Fibroblast of the aortic adventitia (primary cell): ENCODE measurements around the gene CHMP5. TPM values are rescaled to one million over a fixed set of nuclear protein-coding genes. Genes with fewer than 3 reads are reported as not detected.
A peak's percentile ranks its signal among the peaks of the same experiment; 100 is the strongest.

Experiments
- DNase-seq: peaks from one replicate; pipeline ENCODE4 v3.0.0-alpha.2; 2010; ENCODE audit warnings: low read depth
- H3K4me3 ChIP-seq: 2 replicates; pipeline ENCODE4 v1.5.1; 2011; ENCODE audit warnings: low read depth, mild to moderate bottlenecking, control low read depth, low read length, moderate library complexity
- total RNA-seq: library from RNA; depleted of rRNA; stranded (reverse); fragments of >200 nt; gene quantifications from 2 replicates; pipeline ENCODE4 v1.2.3, GENCODE V29; 2012; ENCODE audit warnings: low replicate concordance
- TF ChIP-seq, protein P1 (sequence below): IDR thresholded peaks from 2 replicates; pipeline ENCODE4 v1.5.1; 2011; ENCODE audit warnings: mild to moderate bottlenecking, low read length, control low read depth, inconsistent platforms; ENCODE audit not compliant: insufficient read depth

CHMP5 gene
- 79.0 and 87.4 TPM in 2 replicates for total RNA-seq

DNA sequence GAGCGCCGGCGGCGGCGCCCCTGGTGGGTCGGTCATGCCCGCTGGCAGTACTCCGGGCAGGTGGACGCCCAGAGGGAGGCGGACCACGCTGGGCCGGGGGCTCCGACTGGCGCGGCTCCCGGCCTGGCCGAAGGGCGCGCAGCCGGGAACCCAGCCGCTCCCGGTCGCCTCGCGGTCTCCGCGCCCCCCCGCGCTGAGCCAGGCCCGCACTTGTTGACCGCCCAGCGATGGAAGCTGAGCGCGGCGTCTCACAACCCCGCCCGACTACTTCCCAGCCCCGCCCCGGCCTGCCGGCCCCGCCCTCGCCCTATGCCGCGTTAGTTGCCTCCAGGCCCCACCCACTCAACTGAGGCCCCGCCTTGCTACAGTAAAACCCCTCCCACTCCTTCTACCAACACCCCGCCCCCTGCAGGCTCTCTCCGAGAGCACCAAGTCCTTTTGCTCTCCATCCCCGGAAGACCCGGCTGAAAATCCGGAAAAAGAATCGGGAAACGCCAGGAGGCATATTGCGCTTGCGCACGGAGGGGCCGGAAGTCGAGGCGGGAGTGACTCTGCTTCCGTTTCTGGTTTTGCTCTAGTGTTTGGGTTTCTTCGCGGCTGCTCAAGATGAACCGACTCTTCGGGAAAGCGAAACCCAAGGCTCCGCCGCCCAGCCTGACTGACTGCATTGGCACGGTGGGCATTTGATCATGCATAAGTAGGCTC lies at the start of gene CHMP5, which contains the start of gene BAG1:
Gene CHMP5 (plus strand): TSS at position 577 of the 705 bp plus-strand sequence. CDS start 30 bp downstream, at position 607.
Gene BAG1 (minus strand): TSS at position 236 of the 705 bp plus-strand sequence.
- peak; percentile 99 for DNase-seq
- TF ChIP-seq, protein P1, sequence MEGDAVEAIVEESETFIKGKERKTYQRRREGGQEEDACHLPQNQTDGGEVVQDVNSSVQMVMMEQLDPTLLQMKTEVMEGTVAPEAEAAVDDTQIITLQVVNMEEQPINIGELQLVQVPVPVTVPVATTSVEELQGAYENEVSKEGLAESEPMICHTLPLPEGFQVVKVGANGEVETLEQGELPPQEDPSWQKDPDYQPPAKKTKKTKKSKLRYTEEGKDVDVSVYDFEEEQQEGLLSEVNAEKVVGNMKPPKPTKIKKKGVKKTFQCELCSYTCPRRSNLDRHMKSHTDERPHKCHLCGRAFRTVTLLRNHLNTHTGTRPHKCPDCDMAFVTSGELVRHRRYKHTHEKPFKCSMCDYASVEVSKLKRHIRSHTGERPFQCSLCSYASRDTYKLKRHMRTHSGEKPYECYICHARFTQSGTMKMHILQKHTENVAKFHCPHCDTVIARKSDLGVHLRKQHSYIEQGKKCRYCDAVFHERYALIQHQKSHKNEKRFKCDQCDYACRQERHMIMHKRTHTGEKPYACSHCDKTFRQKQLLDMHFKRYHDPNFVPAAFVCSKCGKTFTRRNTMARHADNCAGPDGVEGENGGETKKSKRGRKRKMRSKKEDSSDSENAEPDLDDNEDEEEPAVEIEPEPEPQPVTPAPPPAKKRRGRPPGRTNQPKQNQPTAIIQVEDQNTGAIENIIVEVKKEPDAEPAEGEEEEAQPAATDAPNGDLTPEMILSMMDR, result peak; percentile 53
- peak within 1 kb of the TSS; percentile 100 for H3K4me3 ChIP-seq

DNA sequence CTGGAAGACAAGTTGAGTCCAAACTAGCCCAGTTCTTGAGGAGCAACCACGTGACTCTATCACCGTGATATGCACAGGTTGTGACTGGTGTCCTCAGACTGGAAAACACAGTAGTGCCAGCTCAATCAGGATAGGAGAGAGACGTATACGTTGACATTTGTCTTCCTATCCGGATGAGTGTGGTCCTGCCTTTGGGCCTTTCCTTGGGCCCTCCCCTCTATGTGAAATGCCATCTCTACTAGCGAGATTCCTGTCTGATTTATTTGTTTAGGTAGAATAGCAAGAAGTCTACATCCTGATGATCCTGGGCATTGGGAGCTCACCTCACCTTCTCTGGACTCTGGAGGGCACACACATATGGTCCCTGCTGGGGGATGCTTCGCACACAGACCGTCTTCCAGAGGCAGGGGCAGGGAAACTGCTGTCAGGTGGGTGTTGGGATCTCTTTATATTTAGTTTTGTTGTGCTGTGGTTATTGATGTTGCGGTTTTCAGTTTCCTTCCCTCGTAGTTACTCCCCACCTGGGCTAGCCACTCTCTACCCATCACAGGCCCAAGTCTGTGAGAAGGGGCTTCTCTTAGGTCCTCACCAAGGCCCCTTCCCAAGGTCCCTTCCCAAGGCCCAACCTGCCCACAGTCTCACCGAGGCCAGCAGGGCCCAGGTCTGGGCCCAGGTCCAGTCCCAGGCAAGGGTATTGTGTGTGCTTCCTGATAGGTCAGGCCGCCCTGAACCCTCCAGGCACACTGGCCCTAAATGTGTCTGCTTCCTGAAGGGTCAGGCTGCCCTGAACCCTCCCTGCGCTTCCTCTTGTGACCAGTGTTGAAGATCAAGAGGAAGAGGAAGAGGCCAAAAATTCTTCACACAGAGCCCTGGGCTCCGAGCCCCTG lies 43.9 kb upstream of the CHMP5 start:
- TF ChIP-seq, protein P1, result no peak
- DNase-seq, result no peak
- no peak overlapping the region for H3K4me3 ChIP-seq

DNA sequence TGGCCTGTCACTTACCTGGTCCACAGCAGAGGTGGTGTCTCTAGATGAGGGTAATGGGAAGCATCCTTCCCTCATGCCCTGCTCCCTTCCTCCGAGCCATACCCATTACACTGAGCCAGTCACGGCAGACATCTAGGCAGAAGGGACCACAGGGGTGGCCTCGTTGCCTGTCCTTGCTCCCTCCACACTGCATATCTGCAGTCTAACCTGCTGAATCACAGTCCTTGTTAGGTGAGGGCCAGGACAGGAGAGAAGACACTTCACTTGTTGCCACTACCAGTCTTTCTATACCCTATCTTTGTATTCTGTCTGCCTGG lies 43.3 kb upstream of the CHMP5 start:
- DNase-seq, result no peak
- TF ChIP-seq, protein P1, result no peak
- no peak overlapping the region for H3K4me3 ChIP-seq

DNA sequence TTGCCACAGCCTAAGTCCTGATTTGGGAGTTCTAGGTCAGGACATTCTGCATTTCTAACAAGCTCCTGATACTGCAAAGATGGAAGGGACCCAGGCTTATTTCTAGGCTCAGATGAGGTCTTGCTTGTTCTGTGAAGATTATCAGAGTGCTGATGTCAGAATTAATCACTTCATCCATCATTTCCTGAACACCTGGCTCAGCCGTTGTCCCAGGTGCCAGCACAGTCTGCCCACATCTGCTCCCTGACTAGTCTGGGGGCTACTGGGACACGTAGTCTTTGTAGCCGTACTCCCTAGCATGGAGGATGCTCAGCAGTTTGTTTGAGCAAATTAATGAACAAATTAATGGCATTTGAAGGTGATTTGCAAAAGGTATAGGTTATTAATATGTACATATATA lies 42.8 kb upstream of the CHMP5 start:
- no peak overlapping the region for H3K4me3 ChIP-seq
- TF ChIP-seq, protein P1, result no peak
- DNase-seq, result no peak

DNA sequence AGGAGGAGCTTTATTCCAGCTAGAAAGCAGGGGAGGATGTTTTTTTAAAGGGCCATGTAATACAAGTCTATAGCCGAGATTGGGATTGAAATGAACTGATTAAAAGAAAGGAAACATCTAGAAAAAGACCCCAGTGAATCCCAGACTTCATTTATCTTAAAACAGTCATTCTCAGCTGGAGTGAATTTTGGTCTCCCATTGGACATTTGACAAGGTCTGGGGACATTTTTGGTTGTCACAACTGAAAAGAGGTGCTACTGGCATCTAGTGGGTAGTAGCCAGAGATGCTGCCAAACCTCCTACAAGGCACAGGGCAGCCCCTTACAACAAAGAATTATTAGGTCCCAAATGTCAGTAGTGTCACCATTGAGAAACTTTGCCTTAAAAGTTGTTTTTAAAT lies 41.2 kb upstream of the CHMP5 start:
- H3K4me3 ChIP-seq, result no peak overlapping the region
- TF ChIP-seq, protein P1, result peak; percentile 39
- DNase-seq, result peak; percentile 54

DNA sequence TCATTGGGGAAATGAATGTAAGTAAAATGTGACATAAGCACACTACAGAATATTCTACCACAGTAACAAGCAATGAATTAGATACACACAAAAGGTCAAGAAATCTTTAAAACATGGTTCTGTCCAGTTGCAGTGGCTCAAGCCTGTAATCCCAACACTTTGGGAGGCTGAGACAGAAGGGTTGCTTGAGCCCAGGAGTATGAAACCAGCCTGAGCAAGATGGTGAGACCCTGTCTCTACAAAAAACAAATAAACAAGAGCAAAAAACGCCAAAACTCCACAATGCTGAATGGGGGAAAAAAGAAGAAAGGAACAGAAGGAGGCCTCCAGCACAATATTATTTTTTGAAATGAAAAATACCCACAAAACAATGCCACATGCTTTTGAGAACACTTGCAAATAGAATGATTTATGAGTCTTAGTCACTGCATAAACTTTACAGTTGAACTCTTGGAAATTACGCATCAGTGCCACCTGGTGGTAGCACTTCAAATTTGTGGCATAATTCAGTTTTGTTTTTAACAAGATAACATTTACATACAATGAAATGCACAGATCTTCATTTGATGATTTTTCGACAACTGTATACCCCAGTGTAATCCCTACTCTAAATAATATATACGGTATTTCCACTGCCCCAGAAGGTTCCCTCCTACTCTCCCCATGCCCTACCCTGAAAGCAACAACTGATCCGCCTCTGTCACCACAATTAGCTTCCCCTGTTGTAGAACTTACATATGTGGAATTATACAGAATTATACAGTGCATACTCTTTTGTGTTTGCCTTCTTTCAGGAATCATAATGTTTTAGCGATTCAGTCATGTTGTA lies 39.3 kb upstream of the CHMP5 start:
- peak; percentile 92 for DNase-seq
- TF ChIP-seq, protein P1, result peak; percentile 54
- no peak overlapping the region for H3K4me3 ChIP-seq
